HG02623 (cell line): ENCODE measurements around the gene WDR91.
"Not testable (repeated sequence)": the region's sequence is repeated elsewhere in the genome, so short reads cannot be mapped to it uniquely, and the experiment has no call there.

Source experiments
- ATAC-seq: cut with Tn5 transposase; IDR thresholded peaks from one replicate; pipeline ENCODE4 v1.9.1; 2021; ENCODE audit warnings: moderate library complexity; ENCODE audit not compliant: unreplicated experiment

WDR91 gene

GRCh38 chr7:135181261-135181928, 29.9 kb downstream of the WDR91 start:
- no peak for ATAC-seq

- ATAC-seq, result no peak
Observed at GRCh38 chr7:135180122-135180521, 31.2 kb downstream of the WDR91 start.

- ATAC-seq, result no peak
Observed at GRCh38 chr7:135179321-135179925, 31.9 kb downstream of the WDR91 start.

DNA sequence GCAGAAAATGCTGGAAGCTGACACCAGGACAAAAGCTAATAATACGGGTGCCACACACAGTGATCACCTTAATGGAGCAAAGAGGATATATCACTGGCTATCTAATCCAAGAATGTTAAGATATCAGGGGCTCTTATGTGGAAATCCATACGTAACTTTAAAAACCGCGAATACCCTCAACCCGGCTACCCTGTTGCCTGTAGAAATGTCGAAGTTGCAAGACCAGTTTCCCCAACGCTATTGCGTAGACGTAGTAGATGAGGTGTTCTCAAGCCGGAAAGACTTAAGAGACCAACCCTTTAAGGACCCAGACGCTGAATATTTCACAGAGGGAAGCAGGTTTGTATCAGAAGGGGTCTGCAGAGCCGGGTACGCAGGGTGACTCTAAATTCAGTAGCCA, 33.0 kb downstream of the WDR91 start:
- no peak for ATAC-seq

DNA sequence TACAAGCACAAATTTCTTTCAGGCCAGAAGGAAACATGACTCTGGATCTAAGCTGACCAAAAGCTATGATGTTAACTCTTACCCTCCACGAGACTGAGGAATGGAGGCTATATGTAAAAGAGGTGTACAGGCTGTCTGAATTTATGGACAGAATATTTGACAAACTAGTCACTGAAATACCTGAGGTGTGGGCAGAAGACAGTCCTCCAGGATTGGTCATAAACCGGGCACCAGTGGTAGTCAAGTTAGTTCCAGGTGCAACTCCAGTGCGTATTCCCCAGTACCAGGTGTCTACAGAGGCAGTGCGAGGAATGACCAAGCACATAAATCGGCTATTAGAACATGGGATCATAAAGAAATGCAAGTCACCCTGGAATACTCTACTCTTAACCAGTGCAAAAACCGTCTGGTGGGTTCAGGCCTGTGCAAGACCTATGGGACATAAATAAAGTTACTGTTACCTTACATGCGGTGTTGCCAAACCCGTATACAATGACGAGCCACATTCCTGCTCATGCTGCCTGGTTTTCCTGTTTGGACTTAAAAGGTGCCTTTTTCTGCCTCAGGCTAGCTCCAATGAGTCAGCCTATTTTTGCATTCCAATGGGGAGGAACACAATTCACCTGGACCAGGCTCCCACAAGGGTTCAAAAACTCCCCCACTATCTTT, 34.2 kb downstream of the WDR91 start:
- ATAC-seq, result no peak

- no peak for ATAC-seq
Observed at GRCh38 chr7:135175931-135176330, 35.4 kb downstream of the WDR91 start.

GRCh38 chr7:135174941-135175340, 36.4 kb downstream of the WDR91 start:
- ATAC-seq, result no peak

DNA sequence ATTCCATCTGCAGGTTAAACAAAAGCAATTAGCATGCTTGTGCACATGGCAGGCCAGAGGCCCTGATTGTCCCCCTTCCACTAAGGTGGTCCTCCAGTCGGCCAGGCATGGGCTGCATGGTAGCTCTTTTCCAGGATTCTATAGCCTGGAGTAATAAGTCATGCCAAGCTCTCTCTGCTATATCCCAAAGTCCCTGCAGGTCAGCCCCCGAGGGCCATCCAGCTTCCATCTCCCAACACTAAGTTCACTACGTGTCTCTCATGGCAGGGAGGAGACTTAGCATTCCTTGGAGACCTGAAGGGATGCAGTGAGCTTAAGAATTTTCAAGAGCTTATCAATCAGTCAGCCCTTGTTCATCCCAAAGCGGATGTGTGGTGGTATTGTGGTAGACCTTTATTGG, 37.4 kb downstream of the WDR91 start:
- ATAC-seq, result not testable (repeated sequence)

GRCh38 chr7:135171581-135172291, 39.6 kb downstream of the WDR91 start:
- ATAC-seq, result not testable (repeated sequence)

- peak; percentile 4 for ATAC-seq
Observed at GRCh38 chr7:135170998-135171481, 40.3 kb downstream of the WDR91 start.

GRCh38 chr7:135170274-135170997, 40.9 kb downstream of the WDR91 start, which contains the start of gene CYREN:
TSS of gene CYREN (minus strand) at chr7:135170707. CDS start at chr7:135168922, 1,785 bp downstream.
- ATAC-seq, result peak; percentile 72

GRCh38 chr7:135169964-135170273, 41.4 kb downstream of the WDR91 start:
- ATAC-seq, result peak; percentile 3

DNA sequence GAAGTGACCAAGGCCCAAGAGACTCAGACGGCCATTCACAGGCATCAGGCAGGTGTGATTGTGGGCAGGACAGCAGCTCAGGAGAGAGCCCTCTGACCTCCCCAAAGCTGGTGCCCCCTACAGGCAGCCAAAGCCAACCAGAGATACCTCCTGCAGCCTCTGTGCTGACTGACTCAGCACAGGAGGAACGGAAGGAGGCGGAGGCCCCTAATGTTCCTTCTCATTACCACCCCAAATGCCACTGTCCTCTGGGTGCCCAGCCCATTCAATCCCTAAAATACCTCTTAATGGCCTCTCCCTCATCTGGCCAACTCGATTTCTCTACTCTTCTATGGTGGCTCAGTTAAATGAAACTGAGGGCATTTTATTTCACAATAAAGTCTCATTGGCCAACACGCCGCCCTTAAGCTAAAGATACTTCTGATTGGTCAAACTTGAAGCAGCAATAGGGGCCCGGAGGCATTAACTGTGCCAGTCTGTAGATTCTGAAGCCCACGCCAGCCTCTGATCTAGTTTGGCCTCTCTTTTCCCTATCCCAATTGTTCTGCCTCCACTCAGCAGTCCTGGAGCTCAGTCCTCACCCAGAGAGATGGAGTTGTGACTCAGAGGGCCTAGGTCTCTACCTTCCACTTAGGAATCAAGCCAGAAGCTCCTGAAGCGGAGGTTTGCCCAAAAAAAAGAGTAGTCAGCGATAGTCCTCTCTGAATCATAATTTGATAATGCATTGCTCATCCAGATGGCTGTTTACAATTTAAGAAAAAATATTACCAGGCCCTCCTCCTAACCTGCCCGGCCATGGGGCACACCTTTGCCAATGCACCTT, 42.0 kb downstream of the WDR91 start:
- ATAC-seq, result peak; percentile 35

DNA sequence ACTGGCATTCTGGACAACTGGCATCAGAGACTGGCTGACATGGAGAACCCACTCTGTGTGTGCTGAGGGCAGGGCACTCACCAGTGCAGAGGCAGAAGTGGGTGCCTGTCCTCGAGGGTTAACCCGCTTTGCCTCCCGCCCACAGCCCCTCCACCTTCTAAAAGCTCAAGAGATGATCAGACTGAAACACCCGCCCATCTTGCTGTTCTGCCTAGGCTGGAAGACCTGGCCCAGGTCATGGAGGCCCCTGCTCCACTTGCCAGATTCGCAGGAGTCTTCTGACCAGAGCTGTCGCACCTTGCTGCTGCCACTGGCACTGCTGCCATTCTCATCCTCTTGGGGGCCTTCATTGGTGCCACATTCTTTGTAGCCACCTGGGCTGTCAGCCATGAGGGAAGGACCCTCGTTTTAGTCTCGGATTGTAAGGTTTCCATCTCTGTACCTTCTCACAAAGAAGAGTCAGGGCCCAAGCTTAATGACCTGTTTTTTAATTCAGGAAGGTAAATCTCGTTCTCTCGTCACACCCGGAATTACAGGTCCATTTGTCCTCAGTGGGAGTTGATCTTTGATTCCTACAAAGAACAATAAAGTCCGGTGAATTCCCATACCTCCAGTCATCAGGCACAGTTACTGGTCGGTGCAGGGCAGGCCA, 42.7 kb downstream of the WDR91 start:
- no peak for ATAC-seq

GRCh38 chr7:135168001-135168400, 43.3 kb downstream of the WDR91 start:
- no peak for ATAC-seq

DNA sequence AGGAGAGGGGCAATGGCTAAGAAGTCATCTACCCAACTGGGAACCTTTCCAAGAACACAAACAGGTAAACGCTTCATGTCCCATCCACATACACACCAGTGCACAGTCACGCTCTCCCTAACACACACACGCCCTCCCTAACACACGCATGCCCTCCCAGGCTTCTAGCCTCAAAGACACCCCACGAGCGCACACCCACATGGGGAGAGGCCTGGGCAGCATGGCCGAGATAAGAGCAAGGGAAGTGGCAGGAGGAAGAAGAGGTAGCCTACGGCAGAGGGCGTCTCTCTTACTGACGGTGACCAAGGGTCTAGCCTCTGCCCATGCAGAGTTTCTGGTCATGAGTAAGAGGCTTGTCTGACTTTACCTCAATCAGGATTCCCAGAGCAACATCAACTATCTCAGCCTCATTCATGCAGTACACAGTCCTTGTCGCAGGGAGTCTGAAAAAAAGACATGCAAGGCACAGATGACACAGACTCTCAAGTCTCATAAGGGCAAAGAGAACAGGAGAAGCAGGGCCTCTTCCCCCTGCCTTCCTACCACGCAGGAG, 43.9 kb downstream of the WDR91 start:
- ATAC-seq, result no peak

DNA sequence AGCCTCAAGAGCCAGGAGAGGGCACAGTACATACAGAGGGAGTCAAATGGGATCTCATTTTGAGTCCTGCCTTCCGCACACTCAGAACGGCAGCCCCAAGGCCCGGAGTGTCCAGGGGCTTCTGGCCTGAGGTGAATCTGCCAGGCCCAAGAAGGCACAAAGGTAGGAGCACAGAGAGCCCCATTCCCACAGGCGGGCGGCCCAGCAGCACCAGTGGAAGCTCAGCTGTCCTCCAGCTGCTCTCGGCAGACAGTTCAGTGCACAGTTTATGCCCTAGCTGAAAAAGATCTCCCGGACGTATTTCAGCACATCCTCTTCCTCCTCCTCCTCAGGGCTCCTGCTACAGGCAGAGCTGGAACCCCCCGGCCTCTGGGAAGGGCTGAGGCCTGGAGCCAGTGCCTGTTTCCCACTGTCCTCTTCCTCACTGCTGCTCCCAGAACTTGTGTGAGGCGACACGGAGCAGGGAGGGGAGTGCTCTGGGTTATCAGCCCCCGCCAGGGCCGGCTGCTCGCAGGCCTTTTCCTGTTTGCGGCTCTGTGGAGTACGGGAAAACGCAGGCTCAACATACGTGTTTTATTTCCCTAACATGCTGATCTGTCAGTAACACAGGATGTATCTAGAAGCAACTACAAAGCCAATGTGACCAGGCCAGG, 44.9 kb downstream of the WDR91 start:
- no peak for ATAC-seq

- no peak for ATAC-seq
Observed at GRCh38 chr7:135165862-135166261, 45.5 kb downstream of the WDR91 start.
